ENCODE data around the gene ACOX3. TPM values are rescaled to one million over a fixed set of nuclear protein-coding genes. Genes with fewer than 3 reads are reported as not detected.

ACOX3 gene
- total and polyA plus RNA-seq, 9 of the 15 experiments (the other 6 are each of a cell fraction or from before 2014, with no cell fraction given): 0.68 to 7.3 (median 3.7) TPM

GRCh38 chr4:8440492-8441311 lies at the start of gene ACOX3, which contains the start of gene TRMT44 (continued):
- TF ChIP-seq, protein P1, sequence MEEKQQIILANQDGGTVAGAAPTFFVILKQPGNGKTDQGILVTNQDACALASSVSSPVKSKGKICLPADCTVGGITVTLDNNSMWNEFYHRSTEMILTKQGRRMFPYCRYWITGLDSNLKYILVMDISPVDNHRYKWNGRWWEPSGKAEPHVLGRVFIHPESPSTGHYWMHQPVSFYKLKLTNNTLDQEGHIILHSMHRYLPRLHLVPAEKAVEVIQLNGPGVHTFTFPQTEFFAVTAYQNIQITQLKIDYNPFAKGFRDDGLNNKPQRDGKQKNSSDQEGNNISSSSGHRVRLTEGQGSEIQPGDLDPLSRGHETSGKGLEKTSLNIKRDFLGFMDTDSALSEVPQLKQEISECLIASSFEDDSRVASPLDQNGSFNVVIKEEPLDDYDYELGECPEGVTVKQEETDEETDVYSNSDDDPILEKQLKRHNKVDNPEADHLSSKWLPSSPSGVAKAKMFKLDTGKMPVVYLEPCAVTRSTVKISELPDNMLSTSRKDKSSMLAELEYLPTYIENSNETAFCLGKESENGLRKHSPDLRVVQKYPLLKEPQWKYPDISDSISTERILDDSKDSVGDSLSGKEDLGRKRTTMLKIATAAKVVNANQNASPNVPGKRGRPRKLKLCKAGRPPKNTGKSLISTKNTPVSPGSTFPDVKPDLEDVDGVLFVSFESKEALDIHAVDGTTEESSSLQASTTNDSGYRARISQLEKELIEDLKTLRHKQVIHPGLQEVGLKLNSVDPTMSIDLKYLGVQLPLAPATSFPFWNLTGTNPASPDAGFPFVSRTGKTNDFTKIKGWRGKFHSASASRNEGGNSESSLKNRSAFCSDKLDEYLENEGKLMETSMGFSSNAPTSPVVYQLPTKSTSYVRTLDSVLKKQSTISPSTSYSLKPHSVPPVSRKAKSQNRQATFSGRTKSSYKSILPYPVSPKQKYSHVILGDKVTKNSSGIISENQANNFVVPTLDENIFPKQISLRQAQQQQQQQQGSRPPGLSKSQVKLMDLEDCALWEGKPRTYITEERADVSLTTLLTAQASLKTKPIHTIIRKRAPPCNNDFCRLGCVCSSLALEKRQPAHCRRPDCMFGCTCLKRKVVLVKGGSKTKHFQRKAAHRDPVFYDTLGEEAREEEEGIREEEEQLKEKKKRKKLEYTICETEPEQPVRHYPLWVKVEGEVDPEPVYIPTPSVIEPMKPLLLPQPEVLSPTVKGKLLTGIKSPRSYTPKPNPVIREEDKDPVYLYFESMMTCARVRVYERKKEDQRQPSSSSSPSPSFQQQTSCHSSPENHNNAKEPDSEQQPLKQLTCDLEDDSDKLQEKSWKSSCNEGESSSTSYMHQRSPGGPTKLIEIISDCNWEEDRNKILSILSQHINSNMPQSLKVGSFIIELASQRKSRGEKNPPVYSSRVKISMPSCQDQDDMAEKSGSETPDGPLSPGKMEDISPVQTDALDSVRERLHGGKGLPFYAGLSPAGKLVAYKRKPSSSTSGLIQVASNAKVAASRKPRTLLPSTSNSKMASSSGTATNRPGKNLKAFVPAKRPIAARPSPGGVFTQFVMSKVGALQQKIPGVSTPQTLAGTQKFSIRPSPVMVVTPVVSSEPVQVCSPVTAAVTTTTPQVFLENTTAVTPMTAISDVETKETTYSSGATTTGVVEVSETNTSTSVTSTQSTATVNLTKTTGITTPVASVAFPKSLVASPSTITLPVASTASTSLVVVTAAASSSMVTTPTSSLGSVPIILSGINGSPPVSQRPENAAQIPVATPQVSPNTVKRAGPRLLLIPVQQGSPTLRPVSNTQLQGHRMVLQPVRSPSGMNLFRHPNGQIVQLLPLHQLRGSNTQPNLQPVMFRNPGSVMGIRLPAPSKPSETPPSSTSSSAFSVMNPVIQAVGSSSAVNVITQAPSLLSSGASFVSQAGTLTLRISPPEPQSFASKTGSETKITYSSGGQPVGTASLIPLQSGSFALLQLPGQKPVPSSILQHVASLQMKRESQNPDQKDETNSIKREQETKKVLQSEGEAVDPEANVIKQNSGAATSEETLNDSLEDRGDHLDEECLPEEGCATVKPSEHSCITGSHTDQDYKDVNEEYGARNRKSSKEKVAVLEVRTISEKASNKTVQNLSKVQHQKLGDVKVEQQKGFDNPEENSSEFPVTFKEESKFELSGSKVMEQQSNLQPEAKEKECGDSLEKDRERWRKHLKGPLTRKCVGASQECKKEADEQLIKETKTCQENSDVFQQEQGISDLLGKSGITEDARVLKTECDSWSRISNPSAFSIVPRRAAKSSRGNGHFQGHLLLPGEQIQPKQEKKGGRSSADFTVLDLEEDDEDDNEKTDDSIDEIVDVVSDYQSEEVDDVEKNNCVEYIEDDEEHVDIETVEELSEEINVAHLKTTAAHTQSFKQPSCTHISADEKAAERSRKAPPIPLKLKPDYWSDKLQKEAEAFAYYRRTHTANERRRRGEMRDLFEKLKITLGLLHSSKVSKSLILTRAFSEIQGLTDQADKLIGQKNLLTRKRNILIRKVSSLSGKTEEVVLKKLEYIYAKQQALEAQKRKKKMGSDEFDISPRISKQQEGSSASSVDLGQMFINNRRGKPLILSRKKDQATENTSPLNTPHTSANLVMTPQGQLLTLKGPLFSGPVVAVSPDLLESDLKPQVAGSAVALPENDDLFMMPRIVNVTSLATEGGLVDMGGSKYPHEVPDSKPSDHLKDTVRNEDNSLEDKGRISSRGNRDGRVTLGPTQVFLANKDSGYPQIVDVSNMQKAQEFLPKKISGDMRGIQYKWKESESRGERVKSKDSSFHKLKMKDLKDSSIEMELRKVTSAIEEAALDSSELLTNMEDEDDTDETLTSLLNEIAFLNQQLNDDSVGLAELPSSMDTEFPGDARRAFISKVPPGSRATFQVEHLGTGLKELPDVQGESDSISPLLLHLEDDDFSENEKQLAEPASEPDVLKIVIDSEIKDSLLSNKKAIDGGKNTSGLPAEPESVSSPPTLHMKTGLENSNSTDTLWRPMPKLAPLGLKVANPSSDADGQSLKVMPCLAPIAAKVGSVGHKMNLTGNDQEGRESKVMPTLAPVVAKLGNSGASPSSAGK (IDR thresholded peaks at IDR 0.05): no peak
- TF ChIP-seq RUNX1 (IDR thresholded peaks at IDR 0.05; ENCODE audit: low read depth) (no peak), HMG20A (CRISPR knock-in tag; conservative IDR thresholded peaks at IDR 0.05) (no peak), ZNF584 (CRISPR knock-in tag; IDR thresholded peaks at IDR 0.05; ENCODE audit: low read depth) (peak; percentile 51; the same call in 1 of the 2 replicates), ZNF23 (CRISPR knock-in tag; IDR thresholded peaks at IDR 0.05) (no peak), ZNF707 (CRISPR knock-in tag; conservative IDR thresholded peaks at IDR 0.05) (no peak), FOS (IDR thresholded peaks at IDR 0.05; ENCODE audit: extremely low read depth, insufficient read length) (no peak), RBM17 (IDR thresholded peaks at IDR 0.05; ENCODE audit: borderline replicate concordance, low read depth, low read length) (no peak), COPS2 (conservative IDR thresholded peaks at IDR 0.05) (no peak), LCOR (CRISPR knock-in tag; IDR thresholded peaks at IDR 0.05) (no peak), ZNF431 (CRISPR knock-in tag; IDR thresholded peaks at IDR 0.05) (no peak), RNF2 (IDR thresholded peaks at IDR 0.05) (no peak), HINFP (tag; conservative IDR thresholded peaks at IDR 0.05; ENCODE audit: low read depth) (no peak)
- TF ChIP-seq, protein P2, sequence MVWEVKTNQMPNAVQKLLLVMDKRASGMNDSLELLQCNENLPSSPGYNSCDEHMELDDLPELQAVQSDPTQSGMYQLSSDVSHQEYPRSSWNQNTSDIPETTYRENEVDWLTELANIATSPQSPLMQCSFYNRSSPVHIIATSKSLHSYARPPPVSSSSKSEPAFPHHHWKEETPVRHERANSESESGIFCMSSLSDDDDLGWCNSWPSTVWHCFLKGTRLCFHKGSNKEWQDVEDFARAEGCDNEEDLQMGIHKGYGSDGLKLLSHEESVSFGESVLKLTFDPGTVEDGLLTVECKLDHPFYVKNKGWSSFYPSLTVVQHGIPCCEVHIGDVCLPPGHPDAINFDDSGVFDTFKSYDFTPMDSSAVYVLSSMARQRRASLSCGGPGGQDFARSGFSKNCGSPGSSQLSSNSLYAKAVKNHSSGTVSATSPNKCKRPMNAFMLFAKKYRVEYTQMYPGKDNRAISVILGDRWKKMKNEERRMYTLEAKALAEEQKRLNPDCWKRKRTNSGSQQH (CRISPR knock-in tag; IDR thresholded peaks at IDR 0.05): no peak

All from K562 (cell line).